ENCODE data around the gene BCL7B. TPM values are rescaled to one million over a fixed set of nuclear protein-coding genes. Genes with fewer than 3 reads are reported as not detected.
"Not testable (repeated sequence)": the region's sequence is repeated elsewhere in the genome, so short reads cannot be mapped to it uniquely, and the experiment has no call there.

The BCL7B gene
- total RNA-seq, 1 experiment from 2014 or later = 65.2 TPM

- no peak for DNase-seq (ENCODE audit: low spot score)
Observed at GRCh38 chr7:73496626-73497025, 60.9 kb downstream of the BCL7B start.

GRCh38 chr7:73495507-73495906 is 62.0 kb downstream of the BCL7B start:
- DNase-seq (ENCODE audit: low spot score) = not testable (repeated sequence)

- no peak for DNase-seq (ENCODE audit: low spot score)
Observed at GRCh38 chr7:73489976-73490375, 67.5 kb downstream of the BCL7B start.

- DNase-seq (ENCODE audit: low spot score) = no peak
Observed at GRCh38 chr7:73487486-73487885, 70.0 kb downstream of the BCL7B start.

Other genes starting within 250 kb of the BCL7B start
- gene NSUN5, start 248.9 kb downstream of the BCL7B start, total RNA-seq (2014; rRNA removed; shearing (Covaris generic)) = 9.4 and 11.6 TPM in 2 replicates
- not detected in 2 replicates for gene TRIM50, start 229.6 kb downstream of the BCL7B start, total RNA-seq (2014; rRNA removed; shearing (Covaris generic))
- not detected in 2 replicates for gene FKBP6, start 229.5 kb downstream of the BCL7B start, total RNA-seq (2014; rRNA removed; shearing (Covaris generic))
- 1.8 and 4.0 TPM in 2 replicates for gene FZD9, start 123.9 kb downstream of the BCL7B start, total RNA-seq (2014; rRNA removed; shearing (Covaris generic))
- 123 and 148 TPM in 2 replicates for gene BAZ1B, start 35.4 kb downstream of the BCL7B start, total RNA-seq (2014; rRNA removed; shearing (Covaris generic))
- gene TBL2, start 20.9 kb upstream of the BCL7B start, total RNA-seq (2014; rRNA removed; shearing (Covaris generic)) = 53.0 and 70.7 TPM in 2 replicates
- not detected in 2 replicates for gene MLXIPL, start 66.8 kb upstream of the BCL7B start, total RNA-seq (2014; rRNA removed; shearing (Covaris generic))
- gene VPS37D, start 110.1 kb upstream of the BCL7B start, total RNA-seq (2014; rRNA removed; shearing (Covaris generic)) = 6.6 and 8.3 TPM in 2 replicates
- 1.4 and 2.5 TPM in 2 replicates for gene DNAJC30, start 125.8 kb upstream of the BCL7B start, total RNA-seq (2014; rRNA removed; shearing (Covaris generic))
- gene BUD23, start 125.9 kb upstream of the BCL7B start, total RNA-seq (2014; rRNA removed; shearing (Covaris generic)) = 129 and 138 TPM in 2 replicates
- gene STX1A, start 162.0 kb upstream of the BCL7B start, total RNA-seq (2014; rRNA removed; shearing (Covaris generic)) = 18.6 and 30.2 TPM in 2 replicates
- 35.9 and 46.9 TPM in 2 replicates for gene ABHD11, start 181.1 kb upstream of the BCL7B start, total RNA-seq (2014; rRNA removed; shearing (Covaris generic))
- gene CLDN3, start 212.6 kb upstream of the BCL7B start, total RNA-seq (2014; rRNA removed; shearing (Covaris generic)) = not detected in 2 replicates